ENCODE measurements around the gene ZBTB16.
A peak's percentile ranks its signal among the peaks of the same experiment; 100 is the strongest.

The ZBTB16 gene

GRCh38 chr11:114031246-114031966 is 28.1 kb upstream of the ZBTB16 start:
- DNase-seq (ENCODE audit: low read depth): no peak
- no peak for TF ChIP-seq CTCF (conservative IDR thresholded peaks at IDR 0.05; ENCODE audit: control insufficient read depth, insufficient read depth, low read depth, low read length)
- H3K4me3 ChIP-seq (ENCODE audit: control insufficient read depth, low read depth, low read length): no peak overlapping the region

- no peak overlapping the region for H3K4me3 ChIP-seq (ENCODE audit: control insufficient read depth, low read depth, low read length)
- TF ChIP-seq CTCF (conservative IDR thresholded peaks at IDR 0.05; ENCODE audit: control insufficient read depth, insufficient read depth, low read depth, low read length): no peak
Observed at GRCh38 chr11:114031967-114032320, 27.6 kb upstream of the ZBTB16 start.

GRCh38 chr11:114033066-114033465 is 26.4 kb upstream of the ZBTB16 start:
- no peak overlapping the region for H3K4me3 ChIP-seq (ENCODE audit: control insufficient read depth, low read depth, low read length)
- no peak for DNase-seq (ENCODE audit: low read depth)
- TF ChIP-seq CTCF (conservative IDR thresholded peaks at IDR 0.05; ENCODE audit: control insufficient read depth, insufficient read depth, low read depth, low read length): no peak

More at GRCh38 chr11:114031967-114032320, 27.6 kb upstream of the ZBTB16 start:
- DNase-seq (ENCODE audit: low read depth): no peak

GRCh38 chr11:114033572-114033971 is 25.9 kb upstream of the ZBTB16 start:
- no peak for TF ChIP-seq CTCF (conservative IDR thresholded peaks at IDR 0.05; ENCODE audit: control insufficient read depth, insufficient read depth, low read depth, low read length)
- no peak overlapping the region for H3K4me3 ChIP-seq (ENCODE audit: control insufficient read depth, low read depth, low read length)
- DNase-seq (ENCODE audit: low read depth): no peak

- DNase-seq (ENCODE audit: low read depth): no peak
- no peak overlapping the region for H3K4me3 ChIP-seq (ENCODE audit: control insufficient read depth, low read depth, low read length)
- TF ChIP-seq CTCF (conservative IDR thresholded peaks at IDR 0.05; ENCODE audit: control insufficient read depth, insufficient read depth, low read depth, low read length): no peak
Observed at GRCh38 chr11:114034956-114035355, 24.6 kb upstream of the ZBTB16 start.

GRCh38 chr11:114036147-114036811 is 23.2 kb upstream of the ZBTB16 start:
- DNase-seq (ENCODE audit: low read depth): peak; percentile 84
- peak overlapping the region; percentile 45 for H3K4me3 ChIP-seq (ENCODE audit: control insufficient read depth, low read depth, low read length)
- peak; percentile 53 for TF ChIP-seq CTCF (conservative IDR thresholded peaks at IDR 0.05; ENCODE audit: control insufficient read depth, insufficient read depth, low read depth, low read length)
